AG04449 (cell line): ENCODE measurements around the gene GRPEL2.

Source experiments
- CTCF ChIA-PET: fragments of 350-600 bp; formaldehyde crosslinking; extraction: SDS; loops from one replicate; lab custom pipeline; 2021; ENCODE audit warnings: antibody characterized with exemption; lab: Yijun Ruan, JAX
- POLR2A ChIA-PET: fragments of 400-600, 350-600 bp; formaldehyde crosslinking; extraction: SDS; loops from one replicate; lab custom pipeline; 2020; ENCODE audit warnings: antibody characterized with exemption, inconsistent platforms; lab: Yijun Ruan, JAX
- DNase-seq: peaks from one replicate; pipeline ENCODE4 v3.0.0-alpha.2; 2010; ENCODE audit warnings: low read depth, low spot score
- H3K4me3 ChIP-seq: 2 replicates; pipeline ENCODE4 v1.5.1; 2011; ENCODE audit warnings: low read depth, mild to moderate bottlenecking, control low read depth, low read length
- CTCF ChIP-seq: IDR thresholded peaks from one replicate; pipeline ENCODE4 v1.5.1; 2011; ENCODE audit warnings: mild to moderate bottlenecking, moderate library complexity, low read length, control low read depth, inconsistent platforms; ENCODE audit not compliant: insufficient read depth; ENCODE audit errors: missing control alignments

GRPEL2 gene

GRCh38 chr5:149381986-149382338 lies 36.7 kb downstream of the GRPEL2 start:
- CTCF ChIA-PET = interaction anchor here (0.9 to 21.8 kb wide), 30 partner anchors 8 to 236 kb away, joined by 3 to 737 read pairs (median 6); partner anchors contain the start of genes CSNK1A1 and PCYOX1L

GRCh38 chr5:149382517-149383220 lies 37.4 kb downstream of the GRPEL2 start:
- POLR2A ChIA-PET = interaction anchor here (0.6 to 4.3 kb wide), 6 partner anchors 22 to 52 kb away, joined by 3 to 19 read pairs (median 4); no protein-coding TSS in a partner anchor
- CTCF ChIA-PET = interaction anchor here (0.9 to 21.8 kb wide), 25 partner anchors 7 to 236 kb away, joined by 3 to 737 read pairs (median 6); partner anchors contain the start of gene PCYOX1L
- TF ChIP-seq CTCF = no peak
- no peak for DNase-seq
- H3K4me3 ChIP-seq = no peak overlapping the region

More at GRCh38 chr5:149381986-149382338, 36.7 kb downstream of the GRPEL2 start:
- TF ChIP-seq CTCF = peak; percentile 95
- peak overlapping the region; percentile 18 for H3K4me3 ChIP-seq
- no peak for DNase-seq
- POLR2A ChIA-PET = interaction anchor here (0.6 to 4.3 kb wide), 5 partner anchors 26 to 52 kb away, joined by 3 to 19 read pairs (median 4); no protein-coding TSS in a partner anchor

GRCh38 chr5:149383399-149383798 lies 38.1 kb downstream of the GRPEL2 start:
- TF ChIP-seq CTCF = no peak
- ChIA-PET CTCF (interaction anchor here (0.9 to 21.8 kb wide), 9 partner anchors 11 to 176 kb away, joined by 3 to 737 read pairs (median 28); no protein-coding TSS in a partner anchor), POLR2A (interaction anchor here (0.7 kb wide), 1 partner anchor 23 kb away, joined by 4 read pairs; no protein-coding TSS in a partner anchor)
- DNase-seq = no peak
- H3K4me3 ChIP-seq = no peak overlapping the region

- no peak overlapping the region for H3K4me3 ChIP-seq
- no peak for TF ChIP-seq CTCF
- POLR2A ChIA-PET = interaction anchor here (0.6 to 4.4 kb wide), 5 partner anchors 11 to 48 kb away, joined by 4 to 36 read pairs (median 5); no protein-coding TSS in a partner anchor
- no peak for DNase-seq
- CTCF ChIA-PET = interaction anchor here (0.9 to 21.8 kb wide), 11 partner anchors 9 to 232 kb away, joined by 3 to 737 read pairs (median 8); no protein-coding TSS in a partner anchor
Measured at GRCh38 chr5:149386166-149386565, 40.9 kb downstream of the GRPEL2 start.

GRCh38 chr5:149387081-149387631 lies 41.9 kb downstream of the GRPEL2 start:
- DNase-seq = no peak
- CTCF ChIA-PET = interaction anchor here (1.2 to 21.8 kb wide), 8 partner anchors 8 to 178 kb away, joined by 3 to 737 read pairs (median 10); no protein-coding TSS in a partner anchor
- TF ChIP-seq CTCF = no peak
- H3K4me3 ChIP-seq = no peak overlapping the region
- POLR2A ChIA-PET = interaction anchor here (1.0 to 4.4 kb wide), 7 partner anchors 17 to 47 kb away, joined by 3 to 36 read pairs (median 5); no protein-coding TSS in a partner anchor

GRCh38 chr5:149387982-149388381 lies 42.7 kb downstream of the GRPEL2 start:
- no peak overlapping the region for H3K4me3 ChIP-seq
- no peak for DNase-seq
- ChIA-PET CTCF (interaction anchor here (2.8 to 21.8 kb wide), 5 partner anchors 8 to 54 kb away, joined by 12 to 737 read pairs (median 17); partner anchors contain the start of gene IL17B), POLR2A (interaction anchor here (0.6 to 4.4 kb wide), 9 partner anchors 11 to 172 kb away, joined by 3 to 36 read pairs (median 4); no protein-coding TSS in a partner anchor)
- TF ChIP-seq CTCF = no peak
